HFFc6 (cell line): ENCODE data around the gene MTNR1A. TPM values are rescaled to one million over a fixed set of nuclear protein-coding genes. Genes with fewer than 3 reads are reported as not detected.

Experiments
- DNase-seq: peaks from one replicate; pipeline ENCODE4 v3.0.0-alpha.2; 2018
- H3K27ac Mint-ChIP-seq: 2 replicates; pipeline ENCODE4 v1.8.0; 2020; ENCODE audit warnings: mild to moderate bottlenecking, mixed read lengths
- H3K27me3 Mint-ChIP-seq: 2 replicates; pipeline ENCODE4 v1.8.0; 2021; ENCODE audit warnings: mild to moderate bottlenecking, moderate library complexity, mixed read lengths; ENCODE audit not compliant: insufficient read depth
- H3K36me3 Mint-ChIP-seq: 2 replicates; pipeline ENCODE4 v1.8.0; 2021; ENCODE audit warnings: low read depth, mixed read lengths
- H3K4me1 Mint-ChIP-seq: 2 replicates; pipeline ENCODE4 v1.8.0; 2020; ENCODE audit warnings: low read depth, mixed read lengths
- H3K4me3 Mint-ChIP-seq: 2 replicates; pipeline ENCODE4 v1.8.0; 2020; ENCODE audit warnings: mild to moderate bottlenecking, moderate library complexity, mixed read lengths
- H3K9me3 Mint-ChIP-seq: 2 replicates; pipeline ENCODE4 v1.8.0; 2020; ENCODE audit warnings: mild to moderate bottlenecking, mixed read lengths
- total RNA-seq, 6 experiments: library from RNA; stranded (reverse); fragmentation: NEBNext Ultra II Directional; extraction: Animal tissue kit (Norgen Biotek cat#: 25700); gene quantifications; 2 replicates in 1 of 6; 3 replicates in 5 of 6; pipeline ENCODE4 v1.2.3, GENCODE V29; 2021
- TF ChIP-seq, protein P1 (sequence below): fragments of 200-600 bp; sonication (generic); IDR thresholded peaks from 2 replicates; pipeline ENCODE4 v1.5.0; 2021; ENCODE audit warnings: antibody characterized with exemption, mild to moderate bottlenecking

Gene MTNR1A
- total RNA-seq, 6 experiments from 2014 or later: not detected

DNA sequence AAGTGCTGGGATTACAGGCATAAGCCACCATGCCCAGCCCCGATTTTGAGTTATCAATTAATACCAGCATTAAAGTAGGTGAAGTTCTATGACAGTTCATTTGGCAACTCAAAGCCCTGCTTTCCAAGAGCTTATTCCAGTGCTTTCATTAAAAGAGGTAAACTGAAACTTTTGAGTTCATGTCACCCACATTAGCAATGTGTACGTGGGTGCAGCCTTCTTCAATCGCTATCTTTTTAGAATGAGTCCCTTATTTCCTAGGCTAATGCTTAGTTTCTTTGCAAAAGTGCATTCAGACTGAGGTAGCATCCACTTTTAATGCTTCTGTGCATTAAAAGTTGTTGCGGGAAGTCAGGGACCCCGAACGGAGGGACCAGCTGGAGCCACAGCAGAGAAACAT lies 26.1 kb upstream of the MTNR1A start:
- H3K36me3 Mint-ChIP-seq: peaks cover 43% of the 10 kb centered on the region
- no peak for DNase-seq
- H3K27me3 Mint-ChIP-seq: peaks cover 32% of the 10 kb centered on the region
- peaks cover 2% of the 10 kb centered on the region; the same call in 1 of the 2 replicates for H3K9me3 Mint-ChIP-seq
- TF ChIP-seq, protein P1, sequence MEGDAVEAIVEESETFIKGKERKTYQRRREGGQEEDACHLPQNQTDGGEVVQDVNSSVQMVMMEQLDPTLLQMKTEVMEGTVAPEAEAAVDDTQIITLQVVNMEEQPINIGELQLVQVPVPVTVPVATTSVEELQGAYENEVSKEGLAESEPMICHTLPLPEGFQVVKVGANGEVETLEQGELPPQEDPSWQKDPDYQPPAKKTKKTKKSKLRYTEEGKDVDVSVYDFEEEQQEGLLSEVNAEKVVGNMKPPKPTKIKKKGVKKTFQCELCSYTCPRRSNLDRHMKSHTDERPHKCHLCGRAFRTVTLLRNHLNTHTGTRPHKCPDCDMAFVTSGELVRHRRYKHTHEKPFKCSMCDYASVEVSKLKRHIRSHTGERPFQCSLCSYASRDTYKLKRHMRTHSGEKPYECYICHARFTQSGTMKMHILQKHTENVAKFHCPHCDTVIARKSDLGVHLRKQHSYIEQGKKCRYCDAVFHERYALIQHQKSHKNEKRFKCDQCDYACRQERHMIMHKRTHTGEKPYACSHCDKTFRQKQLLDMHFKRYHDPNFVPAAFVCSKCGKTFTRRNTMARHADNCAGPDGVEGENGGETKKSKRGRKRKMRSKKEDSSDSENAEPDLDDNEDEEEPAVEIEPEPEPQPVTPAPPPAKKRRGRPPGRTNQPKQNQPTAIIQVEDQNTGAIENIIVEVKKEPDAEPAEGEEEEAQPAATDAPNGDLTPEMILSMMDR: no peak
- H3K4me3 Mint-ChIP-seq: no peak overlapping the region
- H3K4me1 Mint-ChIP-seq: no peaks in the 10 kb centered on the region
- H3K27ac Mint-ChIP-seq: no peak overlapping the region

DNA sequence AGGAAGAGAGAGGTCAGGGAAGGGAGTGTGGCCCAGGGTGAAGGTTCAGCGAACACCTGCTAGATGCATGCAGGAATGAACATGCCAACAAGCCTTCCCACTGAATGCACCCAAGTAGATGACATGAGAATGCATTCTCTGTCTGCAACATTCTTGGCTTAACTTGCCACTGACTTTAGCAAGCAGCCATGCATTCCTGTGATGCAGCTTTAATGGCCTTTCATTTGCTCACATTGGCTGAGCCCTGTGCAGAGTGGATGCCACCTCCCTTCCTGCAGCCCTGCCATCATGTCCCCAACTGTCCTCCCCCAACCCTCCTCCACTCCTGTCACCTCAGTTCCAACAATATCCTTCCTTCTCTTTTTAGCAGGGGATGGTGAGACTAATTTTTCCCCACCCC lies 25.3 kb upstream of the MTNR1A start:
- H3K4me3 Mint-ChIP-seq: no peak overlapping the region
- peaks cover 32% of the 10 kb centered on the region for H3K27me3 Mint-ChIP-seq
- peaks cover 36% of the 10 kb centered on the region for H3K36me3 Mint-ChIP-seq
- no peak for DNase-seq
- peak overlapping the region; percentile 33; the same call in 1 of the 2 replicates for H3K27ac Mint-ChIP-seq
- H3K9me3 Mint-ChIP-seq: no peaks in the 10 kb centered on the region
- peaks cover 5% of the 10 kb centered on the region; the same call in 1 of the 2 replicates for H3K4me1 Mint-ChIP-seq
- TF ChIP-seq, protein P1: no peak

DNA sequence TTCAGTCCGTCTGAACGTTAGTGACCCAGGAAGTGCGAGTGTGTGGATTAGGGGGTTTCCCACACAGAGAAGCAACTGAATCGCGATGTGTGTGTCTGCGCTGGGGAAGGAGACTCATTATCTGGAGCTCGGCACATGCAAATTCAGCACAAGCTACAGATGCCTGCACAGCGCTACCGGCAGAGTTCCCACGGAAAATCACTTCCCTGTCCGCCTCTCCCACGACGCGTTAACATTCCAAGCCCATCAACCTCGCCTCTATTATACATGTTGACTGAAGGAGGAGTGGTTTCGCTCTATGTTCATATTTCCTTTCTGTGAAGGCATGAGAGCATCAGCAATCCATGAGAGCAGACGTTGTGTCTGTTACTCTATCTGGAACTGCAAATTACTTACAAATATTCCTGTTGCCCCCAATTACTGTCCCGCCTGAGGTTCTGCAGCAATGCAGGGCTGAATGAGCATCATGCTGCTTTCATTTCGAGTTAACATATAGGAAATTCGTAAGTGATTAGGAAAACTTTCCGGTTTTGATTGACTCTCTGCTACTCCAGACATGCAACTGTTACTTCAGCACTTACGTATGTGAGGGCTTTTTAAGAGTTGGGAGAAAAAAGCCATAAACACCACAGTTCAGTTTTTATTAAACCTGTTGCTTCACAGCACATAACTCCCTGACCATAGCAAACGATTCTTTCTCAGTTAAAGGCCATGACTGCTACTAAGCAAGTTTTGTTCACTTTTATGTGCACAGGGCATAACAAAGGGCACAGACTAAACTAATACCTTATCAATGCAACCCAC lies 15.0 kb upstream of the MTNR1A start:
- H3K27me3 Mint-ChIP-seq: peaks cover 20% of the 10 kb centered on the region
- no peaks in the 10 kb centered on the region for H3K9me3 Mint-ChIP-seq
- DNase-seq: peak; percentile 50
- no peaks in the 10 kb centered on the region for H3K36me3 Mint-ChIP-seq
- peak overlapping the region; percentile 82 for H3K4me3 Mint-ChIP-seq
- H3K4me1 Mint-ChIP-seq: peaks cover 26% of the 10 kb centered on the region
- peak overlapping the region; percentile 23; the same call in 1 of the 2 replicates for H3K27ac Mint-ChIP-seq
- TF ChIP-seq, protein P1: no peak

DNA sequence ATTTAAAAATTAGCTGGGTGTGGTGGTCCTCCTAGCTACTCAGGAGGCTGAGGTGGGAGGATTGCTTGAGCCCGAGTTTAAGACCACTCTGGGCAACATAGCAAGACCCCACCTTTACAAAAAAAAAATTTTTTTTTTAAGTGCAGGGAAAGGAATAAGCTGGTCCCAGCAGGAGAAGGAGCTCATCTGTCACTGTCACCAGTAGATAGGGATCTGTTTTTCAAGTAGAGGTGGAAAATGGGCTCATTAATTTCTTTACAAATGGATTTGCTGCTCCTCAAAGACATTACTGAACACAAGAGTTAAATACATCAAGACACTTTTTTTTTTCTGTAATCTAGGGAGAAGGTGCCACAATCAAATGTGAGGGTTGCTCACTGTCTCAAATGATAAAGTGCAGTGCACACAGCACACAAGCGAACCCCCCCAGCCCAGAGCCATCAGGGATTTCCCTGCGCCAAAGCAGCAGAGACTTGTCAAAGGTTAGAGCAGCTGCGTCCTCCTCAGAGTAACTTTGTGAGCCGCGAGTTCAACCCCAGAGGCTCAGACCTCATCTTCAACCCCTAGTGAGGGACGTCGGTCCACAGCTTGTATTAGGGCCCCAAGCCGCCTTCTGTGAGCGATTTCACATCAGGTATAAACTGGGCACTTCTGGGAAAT lies 14.3 kb upstream of the MTNR1A start:
- H3K27me3 Mint-ChIP-seq: peaks cover 20% of the 10 kb centered on the region
- no peak for DNase-seq
- H3K36me3 Mint-ChIP-seq: no peaks in the 10 kb centered on the region
- peak overlapping the region; percentile 23 for H3K27ac Mint-ChIP-seq
- H3K4me3 Mint-ChIP-seq: peak overlapping the region; percentile 82
- TF ChIP-seq, protein P1: no peak
- H3K4me1 Mint-ChIP-seq: peaks cover 26% of the 10 kb centered on the region
- H3K9me3 Mint-ChIP-seq: no peaks in the 10 kb centered on the region

DNA sequence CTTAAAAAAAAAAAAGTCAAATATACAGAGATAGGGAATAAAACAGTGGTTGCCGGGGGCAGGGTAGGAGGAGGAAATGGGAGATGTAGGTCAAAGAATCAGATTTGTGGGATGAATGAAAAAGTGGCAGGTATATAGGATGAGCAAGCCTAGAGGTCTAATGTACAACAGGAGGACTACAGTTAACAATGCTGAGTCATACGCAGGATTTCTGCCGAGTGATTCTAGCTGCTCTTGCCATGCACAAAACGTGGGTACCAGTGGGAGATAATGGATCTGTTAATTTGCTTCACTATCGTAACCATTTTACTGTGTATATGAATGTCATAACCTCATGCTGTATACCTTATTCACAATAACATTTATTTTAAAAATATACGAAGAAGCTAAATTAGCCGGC lies 10.7 kb upstream of the MTNR1A start:
- peaks cover 15% of the 10 kb centered on the region for H3K27me3 Mint-ChIP-seq
- no peak overlapping the region for H3K4me3 Mint-ChIP-seq
- H3K27ac Mint-ChIP-seq: no peak overlapping the region
- H3K9me3 Mint-ChIP-seq: no peaks in the 10 kb centered on the region
- peaks cover 21% of the 10 kb centered on the region for H3K4me1 Mint-ChIP-seq
- DNase-seq: no peak
- TF ChIP-seq, protein P1: no peak
- H3K36me3 Mint-ChIP-seq: no peaks in the 10 kb centered on the region
